Retinal pigment epithelial cell (primary cell): ENCODE measurements around the gene FLAD1.

Experiments used
- DNase-seq: peaks from one replicate; pipeline ENCODE4 v3.0.0-alpha.2; 2010; ENCODE audit warnings: low read depth
- H3K4me3 ChIP-seq: 2 replicates; pipeline ENCODE4 v1.5.1; 2011; ENCODE audit warnings: mild to moderate bottlenecking, low read length, control low read depth, moderate library complexity
- TF ChIP-seq, protein P1 (sequence below): conservative IDR thresholded peaks from 2 replicates; pipeline ENCODE4 v1.5.1; 2011; ENCODE audit warnings: low read depth, low read length, control low read depth, inconsistent platforms

FLAD1 gene

DNA sequence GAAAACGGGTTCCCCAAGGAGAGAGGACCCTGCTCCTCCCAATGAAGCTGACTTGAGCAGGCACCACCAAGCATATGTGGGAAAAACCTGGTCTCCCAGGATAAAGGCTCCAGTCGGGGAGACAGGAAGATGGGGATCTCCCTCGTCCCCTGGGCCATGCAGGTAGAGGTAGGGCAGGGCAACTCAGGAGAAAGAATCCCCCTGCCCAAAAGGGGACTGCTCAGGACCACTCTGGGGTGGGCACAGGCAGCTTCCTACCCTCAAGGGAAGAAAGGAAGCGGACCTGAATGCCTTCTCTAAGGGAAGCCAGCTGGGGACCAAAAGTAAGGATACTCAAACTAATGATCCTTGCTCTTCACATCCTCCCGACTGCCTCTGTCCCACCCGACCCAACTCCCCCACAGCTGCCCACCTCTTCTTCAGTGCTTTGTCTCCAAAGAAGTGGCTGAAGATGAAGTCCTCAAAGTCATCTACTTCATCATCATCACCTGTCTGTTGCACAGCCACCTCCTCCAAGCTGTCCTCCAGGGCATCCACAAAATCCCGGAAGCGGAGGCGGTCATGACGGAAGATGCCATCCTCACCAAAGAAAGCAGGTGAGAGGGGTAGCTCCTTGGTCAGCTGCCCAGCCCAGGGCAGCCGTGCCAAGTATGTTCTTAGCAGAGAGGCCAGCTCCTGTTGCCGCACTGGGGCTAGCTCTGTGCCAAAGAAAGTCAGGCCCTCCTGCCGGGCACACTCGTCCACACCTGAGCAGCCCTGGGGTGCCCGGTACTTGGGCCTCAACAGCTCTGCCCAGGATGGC, 37.8 kb upstream of the FLAD1 start:
- no peak for DNase-seq
- TF ChIP-seq, protein P1, sequence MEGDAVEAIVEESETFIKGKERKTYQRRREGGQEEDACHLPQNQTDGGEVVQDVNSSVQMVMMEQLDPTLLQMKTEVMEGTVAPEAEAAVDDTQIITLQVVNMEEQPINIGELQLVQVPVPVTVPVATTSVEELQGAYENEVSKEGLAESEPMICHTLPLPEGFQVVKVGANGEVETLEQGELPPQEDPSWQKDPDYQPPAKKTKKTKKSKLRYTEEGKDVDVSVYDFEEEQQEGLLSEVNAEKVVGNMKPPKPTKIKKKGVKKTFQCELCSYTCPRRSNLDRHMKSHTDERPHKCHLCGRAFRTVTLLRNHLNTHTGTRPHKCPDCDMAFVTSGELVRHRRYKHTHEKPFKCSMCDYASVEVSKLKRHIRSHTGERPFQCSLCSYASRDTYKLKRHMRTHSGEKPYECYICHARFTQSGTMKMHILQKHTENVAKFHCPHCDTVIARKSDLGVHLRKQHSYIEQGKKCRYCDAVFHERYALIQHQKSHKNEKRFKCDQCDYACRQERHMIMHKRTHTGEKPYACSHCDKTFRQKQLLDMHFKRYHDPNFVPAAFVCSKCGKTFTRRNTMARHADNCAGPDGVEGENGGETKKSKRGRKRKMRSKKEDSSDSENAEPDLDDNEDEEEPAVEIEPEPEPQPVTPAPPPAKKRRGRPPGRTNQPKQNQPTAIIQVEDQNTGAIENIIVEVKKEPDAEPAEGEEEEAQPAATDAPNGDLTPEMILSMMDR = no peak
- H3K4me3 ChIP-seq = no peak overlapping the region

GRCh38 chr1:154945962-154946850, 36.9 kb upstream of the FLAD1 start:
- no peak for DNase-seq
- H3K4me3 ChIP-seq = no peak overlapping the region
- TF ChIP-seq, protein P1 = no peak

DNA sequence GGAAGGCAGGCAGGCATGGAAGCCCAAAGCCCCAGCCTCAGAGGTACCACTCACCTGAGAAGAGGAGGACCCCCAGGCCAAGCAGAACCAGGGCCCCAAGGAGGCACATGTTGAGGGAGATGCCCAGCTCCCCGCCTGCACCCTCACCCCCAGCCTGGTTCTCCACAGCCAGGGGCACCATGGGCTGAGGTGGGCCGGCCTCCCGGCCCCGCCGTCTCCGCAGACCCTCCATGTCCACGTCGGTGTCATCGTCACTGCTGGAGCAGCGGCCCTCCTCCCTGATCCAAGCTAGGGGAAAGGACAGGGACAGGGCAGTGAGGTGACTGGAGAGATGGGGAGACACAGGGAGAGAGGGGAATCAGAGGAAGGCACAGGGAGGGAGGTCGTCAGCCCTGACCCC, 35.1 kb upstream of the FLAD1 start:
- no peak for DNase-seq
- H3K4me3 ChIP-seq = no peak overlapping the region
- TF ChIP-seq, protein P1 = no peak

DNA sequence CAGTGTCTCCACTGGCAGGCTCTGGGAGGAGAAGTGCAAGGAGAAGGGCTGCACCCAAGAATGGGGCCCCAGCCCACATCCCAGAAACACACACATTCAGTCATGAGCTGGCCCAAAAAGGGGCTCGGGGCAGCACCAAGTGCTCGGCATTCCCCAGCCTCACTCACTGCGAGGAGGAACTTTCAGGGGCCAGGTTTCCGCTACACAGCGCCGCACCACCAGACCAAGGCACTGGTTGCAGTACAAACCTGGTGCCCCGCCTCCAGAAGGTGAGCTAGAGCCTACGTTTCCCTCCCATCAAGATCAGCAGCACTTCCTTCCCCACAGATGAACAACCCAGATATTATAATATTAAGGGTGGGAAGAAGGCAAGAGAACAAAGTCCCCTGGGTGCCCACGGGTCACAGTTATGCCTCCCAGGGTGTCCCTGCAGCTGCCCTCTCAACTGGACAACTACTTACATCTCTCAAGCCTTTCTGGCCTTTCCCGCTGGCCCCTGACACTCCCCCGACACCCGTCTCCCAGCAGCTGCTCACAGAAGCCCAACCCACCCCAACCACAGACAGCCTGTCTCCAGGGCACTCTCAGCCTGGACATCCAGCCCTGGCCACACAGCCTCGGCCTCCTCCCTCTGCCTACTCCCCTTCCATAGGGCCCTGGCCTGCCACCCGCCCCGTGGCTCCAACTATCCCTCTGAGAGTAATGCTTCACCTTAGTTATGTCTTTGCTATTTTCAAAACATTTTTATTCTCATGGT, 31.1 kb upstream of the FLAD1 start:
- DNase-seq = no peak
- no peak overlapping the region for H3K4me3 ChIP-seq
- TF ChIP-seq, protein P1 = no peak

DNA sequence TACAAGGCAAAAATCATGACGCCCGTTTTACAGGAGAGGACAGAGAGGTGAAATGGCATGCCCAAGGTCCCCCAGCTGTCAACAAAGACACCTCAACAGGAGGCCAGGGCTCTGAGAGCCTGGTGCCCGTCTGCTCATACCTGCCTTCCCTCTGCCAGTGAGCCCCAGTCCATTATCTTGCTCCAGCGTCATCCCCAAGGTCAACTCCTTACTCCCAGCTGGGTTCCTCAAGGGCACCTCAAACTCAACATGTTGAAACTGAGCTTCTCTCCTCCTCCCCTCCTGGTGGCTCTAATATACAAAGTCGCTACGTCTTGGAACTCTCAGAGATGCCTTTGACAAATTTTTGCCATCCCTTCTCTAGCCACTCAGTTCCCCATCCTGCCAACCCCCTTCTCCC, 30.5 kb upstream of the FLAD1 start:
- TF ChIP-seq, protein P1 = no peak
- DNase-seq = no peak
- H3K4me3 ChIP-seq = no peak overlapping the region

GRCh38 chr1:154953611-154954038, 29.5 kb upstream of the FLAD1 start:
- DNase-seq = no peak
- TF ChIP-seq, protein P1 = no peak
- no peak overlapping the region for H3K4me3 ChIP-seq
